Gastrocnemius medialis (tissue), 4 donors: ENCODE data around the gene KCNAB2.

ENCODE experiments used
- CTCF ChIP-seq, 5 experiments: fragments of 450-650 bp in 3 of 5; fragments of 200-600 bp in 2 of 5; sonication (generic) in 2 of 5; IDR thresholded peaks in 4 of 5; conservative IDR thresholded peaks in 1 of 5; 1 replicate in 4 of 5; 2 replicates in 1 of 5; pipeline ENCODE4 v1.5.1; 2016 to 2019; ENCODE audit warnings: antibody characterized with exemption in 5 of 5, mild to moderate bottlenecking in 3 of 5, moderate library complexity in 3 of 5
- POLR2A ChIP-seq, 2 donors: fragments of 450-650 bp; IDR thresholded peaks; one replicate each; pipeline ENCODE4 v1.6.1; 2017; ENCODE audit warnings: antibody characterized with exemption in 2 of 2, mild to moderate bottlenecking in 2 of 2, moderate library complexity in 2 of 2

DNA sequence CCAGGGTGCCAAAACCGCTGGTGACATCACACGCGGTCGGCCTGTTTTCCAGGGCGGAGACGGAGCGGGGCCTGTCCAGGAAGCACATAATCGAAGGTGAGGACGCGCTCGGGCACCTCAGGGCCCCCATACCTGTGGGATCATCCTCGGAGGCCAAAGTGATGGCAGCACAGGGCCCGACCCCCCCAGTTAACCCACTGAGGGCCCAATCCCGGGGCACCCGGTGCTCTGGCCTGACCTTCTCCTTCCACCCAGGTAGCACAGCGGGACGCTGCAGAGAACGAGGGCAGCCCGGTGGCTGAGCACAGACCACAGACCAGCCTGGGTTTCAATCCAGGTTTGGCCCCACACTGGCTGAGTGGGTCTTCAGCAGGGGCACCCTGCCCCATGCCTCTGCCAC, 43.3 kb downstream of the KCNAB2 start:
- TF ChIP-seq CTCF (IDR thresholded peaks at IDR 0.05 in 4 of 5, conservative IDR thresholded peaks at IDR 0.05 in 1 of 5) (no peak), POLR2A (IDR thresholded peaks at IDR 0.05) (no peak)
